Uterus (tissue), 4 donors: ENCODE measurements around the gene EPS8L2. TPM values are rescaled to one million over a fixed set of nuclear protein-coding genes. Genes with fewer than 3 reads are reported as not detected.

Source experiments
- DNase-seq, 2 donors: peaks; one replicate each; pipeline ENCODE4 v3.0.0-alpha.2; 2019 to 2020
- H3K27ac ChIP-seq, 2 donors: fragments of 200-600 bp; sonication (generic); 1 replicate in 1 of 2; 2 replicates in 1 of 2; pipeline ENCODE4 v1.5.1; 2016 to 2018
- H3K27me3 ChIP-seq, 2 donors: fragments of 200-600 bp; sonication (generic); one replicate each; pipeline ENCODE4 v1.5.1; 2018 to 2019; ENCODE audit warnings: control low read depth in 1 of 2
- H3K36me3 ChIP-seq, 2 donors: fragments of 200-600 bp; sonication (generic); one replicate each; pipeline ENCODE4 v1.5.1; 2019; ENCODE audit warnings: control low read depth in 1 of 2
- H3K4me1 ChIP-seq, 2 donors: fragments of 200-600 bp; sonication (generic); one replicate each; pipeline ENCODE4 v1.5.1; 2018 to 2019; ENCODE audit warnings: control low read depth in 1 of 2
- H3K4me3 ChIP-seq, 2 donors: fragments of 200-600 bp; sonication (generic); 1 replicate in 1 of 2; 2 replicates in 1 of 2; pipeline ENCODE4 v1.5.1; 2018 to 2019; ENCODE audit warnings: mild to moderate bottlenecking in 1 of 2
- H3K9me3 ChIP-seq, 2 donors: fragments of 200-600 bp; sonication (generic); one replicate each; pipeline ENCODE4 v1.5.1; 2019; ENCODE audit warnings: control low read depth in 1 of 2
- POLR2A ChIP-seq, 2 donors: fragments of 450-650 bp; IDR thresholded peaks; one replicate each; pipeline ENCODE4 v1.6.1; 2016; ENCODE audit warnings: antibody characterized with exemption in 2 of 2, mild to moderate bottlenecking in 1 of 2, moderate library complexity in 1 of 2
- intact Hi-C: fragments of 100-400 bp; cut with DNase I; formaldehyde crosslinking; loops from one replicate; pipeline ENCODE4 v1.15.1; 2023; ENCODE audit warnings: low total_unique reads
- total RNA-seq, 4 donors: library from RNA; depleted of rRNA in 3 of 4; stranded (reverse); fragments of >200 nt in 3 of 4; gene quantifications; one replicate each; pipeline versions ENCODE4 v1.1.0 to v1.2.4, GENCODE V29; 2014 to 2023
- TF ChIP-seq, protein P1 (sequence below), 4 experiments: fragments of 200-600 bp in 2 of 4; fragments of 450-650 bp in 2 of 4; sonication (generic) in 2 of 4; IDR thresholded peaks; one replicate each; pipeline ENCODE4 v1.5.1; 2016 to 2019; ENCODE audit warnings: antibody characterized with exemption in 4 of 4, mild to moderate bottlenecking in 2 of 4, moderate library complexity in 1 of 4
- donor health status: DM: yes; HTN: yes; CAD: no.

Gene EPS8L2
- total RNA-seq, 4 donors from 2014 or later = 12.2 to 52.8 (median 32.3) TPM

DNA sequence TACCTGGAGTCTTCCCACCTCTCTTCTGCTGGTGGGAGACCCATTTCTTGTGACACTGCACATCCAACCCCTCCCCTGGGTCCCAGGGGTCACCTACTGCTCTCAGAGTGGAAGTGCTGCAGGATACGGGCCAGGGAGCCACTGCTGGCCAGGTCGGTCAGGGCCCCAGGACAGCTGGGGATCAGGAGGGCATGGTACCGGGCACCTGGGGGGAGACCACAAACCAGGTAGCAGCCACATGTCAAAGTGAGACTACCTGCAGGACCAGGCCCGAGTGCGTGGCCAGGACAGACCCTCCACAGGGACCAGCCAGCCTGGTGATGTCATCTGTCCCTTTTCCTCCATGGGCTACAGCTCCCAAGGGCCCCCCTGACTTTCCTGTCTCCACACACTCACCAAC is 67.4 kb downstream of the EPS8L2 start:
- no peaks in the 10 kb centered on the region for H3K9me3 ChIP-seq
- H3K36me3 ChIP-seq = no peaks in the 10 kb centered on the region
- intact Hi-C loops = no loop called here
- TF ChIP-seq, protein P1, sequence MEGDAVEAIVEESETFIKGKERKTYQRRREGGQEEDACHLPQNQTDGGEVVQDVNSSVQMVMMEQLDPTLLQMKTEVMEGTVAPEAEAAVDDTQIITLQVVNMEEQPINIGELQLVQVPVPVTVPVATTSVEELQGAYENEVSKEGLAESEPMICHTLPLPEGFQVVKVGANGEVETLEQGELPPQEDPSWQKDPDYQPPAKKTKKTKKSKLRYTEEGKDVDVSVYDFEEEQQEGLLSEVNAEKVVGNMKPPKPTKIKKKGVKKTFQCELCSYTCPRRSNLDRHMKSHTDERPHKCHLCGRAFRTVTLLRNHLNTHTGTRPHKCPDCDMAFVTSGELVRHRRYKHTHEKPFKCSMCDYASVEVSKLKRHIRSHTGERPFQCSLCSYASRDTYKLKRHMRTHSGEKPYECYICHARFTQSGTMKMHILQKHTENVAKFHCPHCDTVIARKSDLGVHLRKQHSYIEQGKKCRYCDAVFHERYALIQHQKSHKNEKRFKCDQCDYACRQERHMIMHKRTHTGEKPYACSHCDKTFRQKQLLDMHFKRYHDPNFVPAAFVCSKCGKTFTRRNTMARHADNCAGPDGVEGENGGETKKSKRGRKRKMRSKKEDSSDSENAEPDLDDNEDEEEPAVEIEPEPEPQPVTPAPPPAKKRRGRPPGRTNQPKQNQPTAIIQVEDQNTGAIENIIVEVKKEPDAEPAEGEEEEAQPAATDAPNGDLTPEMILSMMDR (IDR thresholded peaks at IDR 0.05) = no peak
- no peak for TF ChIP-seq POLR2A (IDR thresholded peaks at IDR 0.05)
- no peak overlapping the region for H3K4me3 ChIP-seq
- DNase-seq = no peak
- no peaks in the 10 kb centered on the region for H3K27me3 ChIP-seq
- peaks cover 0 to 18% of the 10 kb centered on the region in 2 donors for H3K4me1 ChIP-seq
- H3K27ac ChIP-seq = no peak overlapping the region

DNA sequence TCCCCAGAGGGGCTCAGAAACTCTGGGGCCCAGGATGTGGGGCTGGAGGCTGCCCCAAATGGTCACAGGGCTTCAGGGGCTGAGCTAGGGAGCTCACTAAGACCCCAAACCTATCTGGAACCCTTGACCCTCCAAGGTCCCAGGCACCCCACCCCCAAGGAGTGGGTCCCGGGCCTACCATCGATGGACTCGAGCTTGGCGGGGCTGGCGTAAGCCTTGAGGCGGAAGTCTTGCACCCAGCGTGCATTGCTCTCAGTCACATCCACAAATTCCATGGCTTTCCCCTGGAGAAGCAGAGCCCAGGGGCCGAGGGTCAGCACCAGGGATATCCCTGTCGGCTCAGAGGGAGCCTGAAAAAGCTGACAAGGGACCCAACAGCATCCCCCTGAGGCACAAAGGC is 67.8 kb downstream of the EPS8L2 start:
- TF ChIP-seq, protein P1 (IDR thresholded peaks at IDR 0.05) = no peak
- no peak for TF ChIP-seq POLR2A (IDR thresholded peaks at IDR 0.05)
- H3K4me1 ChIP-seq = peaks cover 0 to 20% of the 10 kb centered on the region in 2 donors
- intact Hi-C loops = no loop called here
- no peaks in the 10 kb centered on the region for H3K9me3 ChIP-seq
- no peak overlapping the region for H3K4me3 ChIP-seq
- DNase-seq = no peak
- H3K27me3 ChIP-seq = no peaks in the 10 kb centered on the region
- H3K27ac ChIP-seq = no peak overlapping the region
- no peaks in the 10 kb centered on the region for H3K36me3 ChIP-seq

DNA sequence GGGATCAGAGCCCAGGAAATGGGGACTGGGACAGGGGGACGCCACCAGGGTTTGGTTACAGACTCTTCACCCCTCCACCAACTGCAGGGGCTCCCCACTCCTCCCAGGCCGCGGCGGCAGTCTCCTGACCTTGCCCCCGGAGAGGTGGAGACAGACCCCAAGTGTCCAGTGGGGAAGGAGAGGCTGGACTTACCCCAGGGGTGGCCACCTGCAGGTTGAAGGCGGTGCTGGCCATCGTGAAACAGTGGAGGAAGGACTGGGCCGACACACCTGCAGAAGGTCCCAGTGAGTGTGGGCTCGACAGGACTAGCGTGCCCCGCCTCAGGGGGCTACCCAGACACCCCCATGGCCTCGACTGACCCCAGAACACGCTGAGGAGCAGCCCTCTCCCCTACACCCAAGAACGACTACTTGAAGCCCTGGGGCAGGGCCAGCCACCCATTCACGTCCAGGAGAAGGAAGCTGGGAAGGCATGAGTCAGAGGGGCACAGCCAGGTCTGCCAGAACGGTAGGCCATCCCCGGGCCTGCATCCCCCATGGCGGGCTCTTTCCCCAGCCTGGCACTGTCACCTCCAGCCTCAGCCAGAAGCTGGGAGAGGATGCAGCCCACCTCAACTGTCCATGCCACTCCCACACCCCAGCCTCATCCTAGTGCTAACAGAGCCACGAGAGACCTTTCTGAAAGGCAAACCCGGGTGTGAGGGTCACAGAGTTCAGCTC is 69.0 kb downstream of the EPS8L2 start:
- H3K27me3 ChIP-seq = no peaks in the 10 kb centered on the region
- no peak overlapping the region for H3K4me3 ChIP-seq
- DNase-seq = peak in 1 of 2 donors; percentile 24
- H3K4me1 ChIP-seq = peaks cover 0 to 20% of the 10 kb centered on the region in 2 donors
- no peaks in the 10 kb centered on the region for H3K36me3 ChIP-seq
- intact Hi-C loops = no loop called here
- no peaks in the 10 kb centered on the region for H3K9me3 ChIP-seq
- TF ChIP-seq, protein P1 (IDR thresholded peaks at IDR 0.05) = no peak
- no peak for TF ChIP-seq POLR2A (IDR thresholded peaks at IDR 0.05)
- no peak overlapping the region for H3K27ac ChIP-seq

DNA sequence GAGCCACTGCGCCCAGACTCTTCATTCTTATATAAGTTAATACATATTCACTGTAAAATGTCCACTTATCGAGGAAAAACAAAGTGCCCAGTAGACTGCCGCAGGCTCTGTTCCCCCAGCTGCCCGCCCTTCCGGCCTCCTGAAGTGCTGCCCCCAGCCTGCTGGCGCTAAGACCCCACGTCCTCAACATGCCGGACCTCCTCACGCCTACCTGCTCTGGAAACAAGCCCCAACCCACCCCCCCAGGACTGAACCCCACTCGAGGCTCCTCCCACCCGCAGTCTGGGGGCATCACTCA is 70.2 kb downstream of the EPS8L2 start:
- intact Hi-C loops = no loop called here
- peaks cover 0 to 20% of the 10 kb centered on the region in 2 donors for H3K4me1 ChIP-seq

More for the DNA sequence above, 70.2 kb downstream of the EPS8L2 start:
- peak overlapping the region; percentile 79 to 83 for H3K27ac ChIP-seq
- no peaks in the 10 kb centered on the region for H3K36me3 ChIP-seq
- H3K27me3 ChIP-seq = no peaks in the 10 kb centered on the region
- DNase-seq = no peak
- H3K4me3 ChIP-seq = peak overlapping the region; percentile 75 to 91
- no peak for TF ChIP-seq POLR2A (IDR thresholded peaks at IDR 0.05)
- TF ChIP-seq, protein P1 (IDR thresholded peaks at IDR 0.05) = no peak
- no peaks in the 10 kb centered on the region for H3K9me3 ChIP-seq
